ENCODE measurements around the gene MGMT.
A peak's percentile ranks its signal among the peaks of the same experiment; 100 is the strongest.

Gene MGMT

DNA sequence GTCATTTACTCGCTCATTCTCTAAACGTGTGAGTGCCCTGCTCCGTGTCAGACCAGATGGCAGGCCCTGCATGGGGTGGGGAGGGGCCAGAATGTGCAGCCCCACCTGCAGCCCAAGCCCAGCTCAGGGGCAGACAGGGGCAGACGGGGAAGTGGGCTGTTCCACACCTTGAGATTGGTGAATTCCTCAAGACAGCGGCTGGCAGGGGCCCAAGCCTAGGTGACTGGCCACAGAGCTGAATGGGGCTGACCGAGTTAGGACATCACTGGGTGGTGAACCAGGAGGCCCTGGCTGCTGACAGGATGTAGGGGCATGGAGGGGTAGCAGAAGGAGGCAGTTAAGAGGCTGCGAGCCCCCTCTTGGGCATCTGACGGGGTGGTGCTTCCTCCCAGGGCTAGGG, 79.1 kb downstream of the MGMT start:
- DNase-seq = no peak

DNA sequence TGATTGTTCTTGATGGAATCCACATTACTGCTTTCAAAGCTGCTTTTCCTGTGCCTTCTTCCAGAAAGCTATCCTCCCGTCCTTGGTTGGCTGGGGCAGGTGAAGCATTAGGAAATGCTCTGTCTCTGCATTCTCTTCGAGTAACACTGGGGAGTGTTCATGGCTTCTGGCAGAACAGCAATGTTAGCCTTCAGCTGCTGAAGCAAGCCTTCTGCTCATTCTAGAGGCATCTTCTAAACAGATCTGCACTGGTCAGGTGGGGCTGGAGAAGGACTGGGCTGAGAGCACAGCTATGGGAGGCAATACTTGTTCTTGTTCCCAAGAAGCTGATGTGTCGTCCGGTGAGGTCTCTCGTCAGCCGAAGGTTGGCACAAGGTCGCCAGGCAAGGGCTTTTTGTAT, 80.6 kb downstream of the MGMT start:
- DNase-seq = no peak

DNA sequence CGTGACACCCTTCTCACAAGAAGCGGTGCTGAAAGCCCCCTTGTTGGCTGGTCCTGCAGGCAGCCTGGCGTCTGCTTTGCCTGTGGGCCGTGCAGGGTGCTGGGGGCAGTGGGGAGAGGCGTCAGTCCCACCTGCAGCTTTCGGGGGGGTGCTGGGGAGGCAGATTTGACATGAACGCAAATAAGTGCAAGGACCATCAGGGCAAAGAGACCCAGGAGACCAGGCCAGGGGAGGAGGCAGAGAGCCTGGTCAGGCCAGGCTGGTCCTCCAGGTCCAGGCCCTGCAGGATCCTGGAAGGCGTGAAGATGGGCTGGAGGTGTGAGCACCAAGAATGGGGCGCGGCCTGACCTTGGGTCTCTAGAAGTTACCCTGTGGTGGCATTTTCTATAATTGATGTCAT, 81.6 kb downstream of the MGMT start:
- no peak for DNase-seq

DNA sequence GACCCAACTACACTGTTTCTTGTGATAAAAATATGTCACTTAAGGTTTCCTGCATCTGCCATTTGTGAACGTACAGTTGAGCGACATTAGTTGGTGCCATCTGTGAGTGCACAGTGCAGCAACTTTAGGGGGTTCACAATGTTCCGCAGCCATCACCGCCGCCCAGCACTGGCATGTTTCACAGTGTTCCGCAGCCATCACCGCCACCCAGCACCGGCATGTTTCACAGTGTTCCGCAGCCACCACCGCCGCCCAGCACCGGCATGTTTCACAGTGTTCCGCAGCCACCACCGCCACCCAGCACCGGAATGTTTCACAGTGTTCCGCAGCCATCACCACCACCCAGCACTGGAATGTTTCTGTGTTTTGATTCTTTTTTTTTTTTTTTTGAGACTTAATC, 83.0 kb downstream of the MGMT start:
- no peak for DNase-seq

DNA sequence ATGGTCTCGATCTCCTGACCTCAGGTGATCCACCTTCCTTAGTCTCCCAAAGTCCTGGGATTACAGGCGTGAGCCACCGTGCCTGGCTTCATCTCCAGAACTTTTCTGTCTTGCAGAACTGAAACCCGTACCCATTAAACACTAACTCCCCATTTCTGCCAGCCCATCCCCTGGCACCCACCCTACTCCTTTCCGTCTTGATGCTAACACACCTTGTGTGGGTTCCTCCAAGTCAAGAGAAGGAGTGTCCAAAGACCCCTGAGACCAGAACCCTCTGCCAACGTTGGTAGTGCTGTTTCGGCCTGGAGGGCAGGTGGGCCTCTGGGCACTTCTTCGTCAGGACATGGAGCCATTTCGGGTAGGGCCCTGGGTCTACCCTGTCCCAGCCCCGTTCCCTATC, 83.6 kb downstream of the MGMT start:
- DNase-seq = no peak

DNA sequence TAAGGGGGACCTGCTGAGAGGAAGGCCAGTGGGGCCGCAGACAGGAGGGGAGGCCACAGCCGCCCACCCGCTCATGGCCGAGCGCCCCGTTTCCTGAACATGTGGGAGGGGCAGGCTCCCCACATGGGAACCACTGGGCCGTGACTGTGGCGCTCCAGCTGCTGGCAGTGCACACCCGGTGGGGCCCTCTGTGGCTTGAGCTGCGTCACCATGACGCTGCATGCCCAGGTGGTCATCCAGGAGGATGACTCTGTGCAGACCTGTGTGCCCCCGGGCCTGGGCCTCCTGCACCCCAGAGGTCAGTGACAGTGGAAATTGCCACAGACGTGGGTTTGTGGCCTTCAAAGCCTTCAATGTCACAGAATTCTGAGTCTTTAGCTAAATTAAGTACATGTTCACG, 85.1 kb downstream of the MGMT start:
- DNase-seq = no peak

DNA sequence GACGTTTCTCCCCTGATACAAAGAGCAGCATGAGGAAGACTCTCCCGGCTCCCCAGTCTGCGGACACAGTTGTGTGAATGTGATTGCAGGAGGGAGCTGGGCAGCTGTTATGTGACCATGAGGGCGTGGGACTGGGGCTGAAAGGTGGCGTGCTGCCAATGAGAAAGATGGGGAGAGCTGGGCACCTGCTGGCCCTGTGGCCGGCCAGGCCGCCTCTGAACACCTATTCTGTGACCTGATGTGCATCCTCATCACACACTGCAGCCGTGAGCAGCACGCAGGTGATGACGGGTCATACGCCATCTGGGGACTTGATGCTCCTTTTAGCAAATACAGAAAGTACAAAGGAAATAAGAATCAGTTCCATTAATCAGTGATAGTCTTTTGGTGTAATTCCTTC, 86.9 kb downstream of the MGMT start:
- no peak for DNase-seq

DNA sequence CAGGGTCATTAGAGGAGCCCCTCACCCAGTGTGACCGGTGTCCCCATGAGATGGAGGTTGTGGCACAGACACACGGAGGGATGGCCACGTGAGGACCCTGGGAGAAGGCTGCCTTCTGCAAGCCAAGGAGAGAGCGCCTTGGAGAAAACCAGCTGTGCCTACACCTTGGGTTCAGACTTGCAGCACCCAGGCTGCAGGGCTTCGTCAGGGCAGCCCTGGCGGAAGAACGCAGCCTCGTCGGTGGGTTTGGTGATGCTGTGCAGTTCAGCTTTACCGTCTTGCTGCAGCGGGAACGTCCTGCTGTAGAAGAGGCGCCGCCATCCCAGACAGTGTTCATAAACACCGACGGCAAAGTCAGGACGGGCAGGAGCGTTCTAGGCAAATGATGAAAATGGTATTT, 89.3 kb downstream of the MGMT start:
- no peak for DNase-seq

DNA sequence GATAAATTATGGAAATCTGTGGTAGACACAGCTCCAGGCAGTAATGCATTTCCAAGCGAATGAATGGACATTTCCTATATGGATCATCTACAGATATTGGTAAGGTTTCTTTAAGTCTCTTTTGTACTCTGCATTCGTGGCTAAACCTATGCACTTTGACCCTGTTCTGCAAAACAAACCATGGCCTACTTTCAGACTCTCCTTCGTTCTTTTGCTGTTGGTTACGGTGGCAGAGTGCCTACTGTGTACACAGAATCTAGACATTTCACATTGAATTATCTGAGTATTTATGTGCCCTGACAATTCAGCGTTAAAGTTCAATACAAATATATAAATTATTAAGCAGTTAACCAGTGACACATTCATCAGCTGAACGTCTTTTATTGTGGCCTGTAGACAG, 93.3 kb downstream of the MGMT start:
- no peak for DNase-seq

DNA sequence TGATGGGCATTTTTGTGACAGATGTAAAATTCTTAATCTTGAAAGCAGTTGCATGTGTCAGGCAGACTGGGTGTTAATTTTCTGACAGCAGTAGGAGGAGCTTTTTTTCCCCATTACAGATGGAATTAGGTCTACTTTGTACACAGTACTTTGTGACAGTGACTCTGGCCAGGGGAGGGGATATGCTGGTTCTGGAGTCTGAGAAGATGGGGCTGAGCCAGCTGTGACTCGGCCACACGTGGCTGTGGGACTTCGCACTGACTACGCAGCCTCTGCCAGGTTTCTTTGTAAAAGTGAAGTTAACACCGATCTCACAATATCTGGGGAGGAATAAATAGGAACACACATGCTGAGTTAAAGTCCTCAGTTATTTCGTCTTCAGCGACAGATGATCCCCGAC, 95.4 kb downstream of the MGMT start:
- DNase-seq = no peak

DNA sequence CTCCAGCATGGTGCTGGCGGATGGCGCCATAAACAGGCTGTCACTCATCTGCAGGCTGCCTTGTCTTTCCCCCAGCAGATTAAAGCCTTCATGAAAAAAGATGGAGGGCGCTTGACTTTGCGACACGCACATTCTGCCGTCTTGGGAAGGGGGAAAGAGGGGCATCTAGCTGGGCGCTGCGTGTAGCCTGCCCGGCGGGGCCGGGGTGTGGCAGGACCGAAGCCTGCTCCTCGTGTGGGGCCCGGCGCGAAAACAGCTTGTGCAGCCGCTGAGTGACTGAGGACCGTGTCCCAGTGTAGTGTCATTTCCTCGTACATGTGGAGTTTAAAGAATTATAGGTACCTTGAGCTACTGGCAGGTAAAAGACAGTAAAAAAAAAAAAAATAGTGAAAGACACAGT, 97.9 kb downstream of the MGMT start:
- no peak for DNase-seq

DNA sequence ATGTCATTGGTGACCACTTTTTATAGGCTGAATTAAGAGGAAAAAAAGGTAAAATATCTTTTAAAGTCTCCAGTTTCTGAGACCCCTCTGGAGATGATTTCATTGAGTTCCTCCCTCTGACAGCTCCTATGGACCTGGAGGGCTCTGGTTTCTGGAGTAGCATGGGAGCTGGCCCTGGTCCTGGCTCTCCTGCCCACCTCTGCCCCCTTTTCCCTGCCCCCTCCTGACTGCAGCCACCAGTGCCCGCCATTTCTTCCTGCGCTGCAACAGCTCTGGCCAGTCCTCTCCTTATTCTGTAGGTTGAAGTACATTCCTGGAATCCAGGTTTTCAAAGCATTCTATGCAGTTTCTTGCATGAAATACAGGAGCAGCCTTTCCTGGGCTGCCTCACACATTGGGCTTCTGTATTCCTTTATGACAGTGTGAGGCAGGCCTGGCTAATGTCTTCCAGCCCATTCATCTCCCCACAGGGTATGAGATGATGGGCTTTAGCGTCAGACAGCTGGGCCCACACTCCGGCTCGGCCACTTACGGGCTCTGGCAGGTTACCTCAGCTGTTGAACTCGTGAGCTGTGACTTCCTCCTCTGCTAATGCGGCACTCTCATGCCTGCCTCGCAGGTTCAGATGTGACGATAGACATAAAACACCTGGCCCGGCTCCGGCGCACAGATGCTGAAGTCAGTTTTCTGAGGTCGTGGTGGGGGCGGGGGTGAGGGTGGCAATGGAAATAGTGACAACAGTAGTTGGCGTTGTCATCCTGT, 101.7 kb downstream of the MGMT start:
- DNase-seq = peak in 1 of 2 donors; percentile 2

DNA sequence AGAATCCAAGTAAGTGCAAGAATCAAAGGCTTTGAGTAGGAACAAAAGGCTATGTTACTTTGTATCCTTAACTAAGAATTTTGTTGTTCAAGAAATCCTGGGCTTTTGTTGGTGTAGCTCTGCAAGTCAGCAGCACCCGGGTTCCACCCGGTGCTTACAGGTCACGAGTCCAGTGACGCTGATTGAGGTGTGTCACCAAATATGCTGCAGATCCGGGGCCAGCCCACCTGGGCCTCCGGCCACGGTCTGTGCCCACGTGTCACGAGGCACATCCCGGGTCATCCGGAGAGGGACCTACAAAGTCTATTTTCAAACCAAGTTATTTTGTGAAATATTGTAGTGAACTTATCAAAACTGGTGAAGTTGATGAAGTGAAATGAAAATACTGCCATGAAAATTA, 103.1 kb downstream of the MGMT start:
- no peak for DNase-seq

DNA sequence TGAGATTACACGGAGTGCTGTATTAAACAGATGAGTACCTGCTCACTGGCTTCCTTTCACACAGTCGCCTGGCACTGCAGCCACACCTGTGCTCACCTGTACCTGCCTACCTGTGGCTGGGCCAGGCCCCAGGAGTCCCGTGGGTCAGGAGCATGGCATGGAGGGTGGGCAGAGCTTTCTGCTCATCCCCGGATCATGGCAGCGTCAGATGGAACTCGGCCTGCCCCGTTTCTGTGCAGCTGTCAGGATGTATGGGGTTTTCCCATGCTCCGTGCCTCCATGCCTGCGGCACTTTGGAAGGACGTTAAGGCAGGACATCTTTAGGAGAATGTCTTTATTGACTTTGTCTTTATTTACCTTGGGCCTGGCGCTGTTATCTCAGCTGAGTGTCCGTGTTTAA, 112.2 kb downstream of the MGMT start:
- no peak for DNase-seq

DNA sequence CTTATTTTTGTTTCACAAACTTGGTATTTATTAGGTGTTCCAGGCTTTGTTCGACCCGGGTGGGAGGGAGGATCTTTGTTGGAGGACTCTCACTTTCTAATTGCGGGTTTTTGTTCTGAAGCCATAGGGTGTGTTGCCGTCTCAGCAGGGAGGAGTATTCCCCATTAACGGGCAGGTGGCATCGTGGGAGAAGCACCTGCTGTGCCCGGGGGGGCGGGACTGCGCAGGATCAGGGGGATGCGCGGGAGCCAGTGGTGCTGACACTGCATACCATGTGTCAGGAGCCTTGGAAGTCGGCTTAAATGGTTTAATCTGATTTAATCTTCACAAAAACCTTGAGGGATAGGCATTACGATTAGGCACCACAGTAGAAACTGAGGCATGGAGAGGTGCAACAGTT, 113.0 kb downstream of the MGMT start:
- no peak for DNase-seq

DNA sequence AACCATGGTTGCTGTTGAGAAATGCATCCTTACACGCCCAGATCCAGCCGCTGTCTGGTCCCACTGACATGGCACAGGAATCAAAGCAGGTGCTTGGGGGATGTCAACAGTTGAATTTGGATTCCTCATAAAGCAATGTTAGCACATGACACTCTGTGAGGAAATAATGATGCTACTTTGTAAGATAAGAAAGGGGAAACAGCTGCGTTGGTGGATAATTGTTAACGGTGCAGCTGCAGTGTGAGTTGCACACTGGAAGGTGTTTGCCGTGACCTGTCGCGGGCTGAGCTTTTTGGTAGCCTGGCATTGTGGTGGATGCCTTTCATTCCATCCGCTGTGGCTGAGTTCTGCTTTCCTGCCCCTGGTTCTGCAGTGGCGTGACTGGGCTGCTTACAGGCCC, 113.9 kb downstream of the MGMT start:
- no peak for DNase-seq

DNA sequence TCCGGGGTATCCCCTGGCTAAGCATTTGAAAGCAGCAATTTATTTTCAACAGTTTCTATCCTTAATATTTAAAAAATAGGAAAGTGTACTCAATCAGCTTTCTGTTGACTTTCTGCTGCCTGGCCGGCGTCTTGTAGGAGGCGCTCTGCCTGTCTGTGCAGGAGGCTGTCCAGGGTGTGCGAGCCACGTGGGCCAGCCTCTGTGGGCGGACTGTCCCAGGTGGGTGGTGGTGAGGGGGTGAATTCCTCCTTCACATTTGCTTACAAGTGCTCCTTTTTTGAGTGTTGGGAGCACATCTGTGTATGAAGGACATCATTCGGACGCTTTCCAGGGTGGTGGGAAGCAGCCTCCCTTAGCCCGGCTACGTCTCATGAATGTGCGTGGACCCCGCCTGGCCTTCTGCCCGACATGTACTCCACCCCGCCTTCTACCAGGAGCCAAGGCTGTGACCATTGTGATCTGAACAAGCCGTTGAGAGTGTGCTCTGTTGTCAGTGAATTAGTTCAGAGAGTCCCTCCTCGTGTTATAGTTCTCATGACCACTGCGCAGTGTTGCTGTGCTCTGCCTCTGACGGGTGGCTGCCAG, 114.9 kb downstream of the MGMT start:
- DNase-seq = no peak

DNA sequence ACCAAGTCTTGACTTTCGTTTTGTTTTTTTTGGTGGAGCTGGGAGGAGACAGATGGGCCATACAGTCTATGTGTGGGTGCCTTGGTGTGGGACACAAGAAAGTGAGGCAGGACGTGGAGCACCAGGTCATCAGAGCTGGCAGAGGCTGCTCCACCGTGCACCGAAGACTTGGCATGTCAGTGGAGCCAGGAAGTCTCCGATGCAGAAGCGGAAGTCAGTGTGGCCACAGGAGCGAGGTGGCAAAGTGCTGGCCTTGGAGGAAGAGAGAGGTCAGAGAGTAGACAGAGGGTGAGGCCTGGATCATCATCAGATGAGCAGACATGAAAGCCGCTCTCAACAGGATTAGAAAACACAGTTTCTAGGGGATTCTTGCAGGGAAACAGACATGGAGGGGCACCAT, 116.8 kb downstream of the MGMT start:
- no peak for DNase-seq

DNA sequence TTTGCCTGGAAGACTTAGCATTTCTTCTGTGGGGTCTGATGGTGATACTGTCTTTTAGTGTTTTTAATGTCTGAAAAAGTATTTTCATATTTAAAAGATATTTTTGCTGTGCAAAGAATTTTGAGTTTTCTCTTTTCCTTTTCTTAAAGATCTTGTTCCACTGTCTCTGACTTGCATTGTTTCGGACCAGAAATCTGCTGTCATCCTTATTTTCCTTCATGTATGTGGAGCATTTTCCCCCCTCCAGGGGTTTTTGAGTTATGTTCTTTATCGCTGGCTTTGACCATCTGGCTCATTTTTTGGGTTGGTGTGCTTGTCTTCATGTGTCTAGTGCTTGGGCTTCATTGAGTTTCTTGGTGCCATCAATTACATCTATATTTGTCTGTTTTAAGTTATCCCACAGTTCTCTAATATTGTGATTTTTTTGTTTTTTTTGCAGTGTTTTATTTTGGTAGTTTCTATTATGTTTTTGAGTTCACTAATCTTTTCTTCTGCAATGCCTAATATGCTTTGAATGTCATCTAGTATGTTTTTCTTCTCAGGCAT, 119.9 kb downstream of the MGMT start:
- DNase-seq = no peak

DNA sequence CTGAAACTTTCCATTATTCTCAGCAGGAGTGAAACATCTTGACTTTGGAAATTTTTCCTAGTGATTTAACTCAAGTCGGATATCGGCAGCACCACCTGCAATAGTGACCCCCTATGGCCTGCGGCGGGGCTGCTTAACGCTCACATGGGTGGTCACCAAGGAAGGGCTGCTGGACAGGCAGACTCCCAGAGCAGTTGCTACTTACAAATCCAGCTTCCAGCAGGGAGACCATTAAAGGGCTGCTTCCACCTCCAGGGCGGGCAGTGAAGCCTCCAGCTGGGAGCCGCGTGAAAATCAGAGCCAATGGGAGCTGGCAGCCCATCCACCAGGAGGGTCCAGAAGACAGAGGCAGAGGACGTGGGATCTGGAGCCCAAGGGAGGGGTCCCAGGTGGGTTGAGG, 122.5 kb downstream of the MGMT start:
- no peak for DNase-seq

DNA sequence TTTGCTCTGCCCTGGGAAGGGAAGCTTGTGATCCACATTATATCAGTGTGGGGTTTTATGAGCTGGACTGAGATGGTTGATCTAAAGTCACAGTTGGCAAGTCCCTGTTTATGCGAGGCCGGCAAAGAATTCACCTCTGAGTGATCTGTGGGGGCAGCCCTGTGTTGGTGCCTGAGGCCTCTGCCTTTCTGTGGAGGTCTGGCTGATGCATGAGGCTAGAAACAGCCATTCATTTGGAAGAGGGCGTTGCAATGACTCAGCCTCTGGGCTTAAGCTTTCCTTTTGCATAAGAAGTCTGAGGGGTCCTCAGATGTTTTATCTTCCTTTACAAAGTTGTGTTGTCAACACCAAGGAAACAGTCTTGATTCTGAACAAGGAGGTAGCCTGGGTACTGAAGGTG, 126.9 kb downstream of the MGMT start:
- DNase-seq = no peak

DNA sequence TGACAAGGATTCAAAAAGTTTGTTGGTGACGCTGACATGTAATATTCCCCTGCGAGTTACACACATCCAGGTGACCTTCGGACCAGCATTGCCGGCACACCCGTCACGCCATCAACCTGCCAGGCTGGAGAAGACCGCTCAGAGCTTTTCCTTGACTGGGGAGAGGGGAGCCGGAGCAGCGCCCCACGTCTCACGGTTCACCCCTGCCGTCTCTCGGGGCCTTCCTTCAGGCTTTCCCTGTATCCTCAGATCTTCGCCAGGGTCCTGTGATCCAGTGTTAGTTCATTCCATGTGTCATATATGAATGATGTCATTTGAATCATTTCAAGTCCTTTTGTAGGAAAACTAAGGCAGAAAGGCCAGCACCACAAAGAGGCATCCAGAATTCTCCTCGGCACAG, 127.8 kb downstream of the MGMT start:
- DNase-seq = no peak

DNA sequence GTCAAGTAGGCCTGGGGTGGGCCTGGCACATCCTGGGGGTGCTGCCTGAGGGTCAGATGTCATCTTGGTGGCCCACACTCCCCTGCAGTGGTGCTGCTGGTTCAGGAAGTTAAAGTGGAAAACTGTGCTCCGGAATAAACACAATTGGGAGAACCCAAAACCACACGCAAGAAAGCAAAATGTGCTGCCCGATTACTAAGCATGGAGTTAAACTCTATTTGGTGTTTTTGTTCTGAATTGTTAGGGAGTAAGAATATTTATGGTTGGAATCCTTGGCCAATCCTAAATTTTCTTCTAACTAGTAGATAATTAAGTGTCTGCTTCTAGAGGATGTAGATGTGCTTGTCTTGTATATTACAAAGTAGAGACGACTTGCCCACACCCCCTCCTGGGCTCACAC, 131.4 kb downstream of the MGMT start:
- DNase-seq = no peak

DNA sequence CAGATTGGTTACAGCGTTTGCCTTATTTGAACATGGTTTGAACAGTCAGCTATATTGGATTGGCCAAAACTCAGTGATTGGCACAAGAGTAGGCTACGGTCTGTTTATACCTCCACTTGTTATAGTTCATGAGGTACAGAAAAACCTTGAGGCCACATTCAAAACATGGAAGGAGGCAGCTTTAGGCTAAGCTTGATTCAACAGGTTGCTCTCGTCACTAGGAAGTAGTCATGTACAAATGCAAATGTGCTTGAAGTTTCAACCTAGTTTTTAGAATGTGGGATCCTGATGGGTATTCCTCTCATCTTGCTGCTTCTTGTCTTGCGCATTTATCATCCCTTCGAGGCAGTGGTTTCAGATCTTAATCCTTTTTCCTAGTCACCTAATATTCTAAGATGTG, 132.1 kb downstream of the MGMT start:
- DNase-seq = no peak

DNA sequence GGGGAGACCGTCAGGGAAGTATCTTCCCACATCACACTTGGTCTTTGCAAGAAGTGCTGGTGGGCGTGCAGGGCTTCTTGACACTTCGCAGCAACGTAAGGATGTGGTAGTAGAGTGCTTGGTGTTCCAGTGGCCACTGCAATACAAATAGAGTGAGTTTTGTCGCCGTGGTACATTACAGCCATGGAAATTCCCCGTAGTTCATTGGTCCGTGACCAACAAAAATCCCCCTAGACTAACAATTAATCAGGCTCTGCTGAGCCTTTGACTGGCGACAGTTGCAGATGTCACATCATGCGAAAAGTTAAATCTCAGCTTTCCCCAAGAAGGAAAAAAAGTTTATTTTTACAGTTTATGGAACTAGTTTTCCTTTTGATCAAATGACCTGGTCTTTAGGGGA, 134.7 kb downstream of the MGMT start:
- no peak for DNase-seq

All from stimulated activated CD4-positive, alpha-beta T cell treated with anti-CD3 and anti-CD28 coated beads, Interleukin-2, amount 100 ng/mL, for 24 hours (primary cell).